GM12878 (cell line): ENCODE data around the gene TIMP2. TPM values are rescaled to one million over a fixed set of nuclear protein-coding genes. Genes with fewer than 3 reads are reported as not detected.

ENCODE experiments used
- ATAC-seq: fragments of 200-7000 bp; cut with Tn5 transposase; 3 replicates; pipeline ENCODE4 v1.9.1; 2020; ENCODE audit warnings: mild to moderate bottlenecking, moderate library complexity
- BruUV-seq: library from RNA; stranded (reverse); fragments of 400-500 nt; replicated peaks from 2 replicates; lab custom pipeline; 2021; lab: Mats Ljungman, UMichigan
- CTCF ChIA-PET: fragments of 300-600 bp; sonication (Branson Sonifier 250); formaldehyde crosslinking; extraction: SDS; loops from one replicate; lab custom pipeline; 2021; ENCODE audit warnings: inconsistent platforms; lab: Yijun Ruan, JAX
- POLR2A ChIA-PET: fragments of 350-600 bp; formaldehyde crosslinking; extraction: SDS; loops from one replicate; lab custom pipeline; 2021; ENCODE audit warnings: inconsistent platforms; lab: Charles Lee
- RAD21 ChIA-PET: fragments of 300-600 bp; sonication (Branson Sonifier 250); formaldehyde crosslinking; loops from one replicate; lab custom pipeline; 2023; ENCODE audit warnings: antibody characterized with exemption; ENCODE audit not compliant: unreplicated experiment; lab: Charles Lee
- SMC1A ChIA-PET: fragments of 300-600 bp; sonication (Branson Sonifier 250); formaldehyde crosslinking; loops from one replicate; lab custom pipeline; 2023; ENCODE audit not compliant: unreplicated experiment, uncharacterized antibody; lab: Charles Lee
- DNase-seq: peaks from one replicate; pipeline ENCODE4 v3.0.0-alpha.2; 2011; ENCODE audit warnings: low read depth, low spot score
- FAIRE-seq: peaks from 3 replicates; lab custom pipeline; 2011; peaks lifted over from hg19 to GRCh38; lab: Jason Lieb, UNC
- H2AFZ ChIP-seq: 2 replicates; pipeline ENCODE4 v1.6.0; 2011; ENCODE audit warnings: low read depth, low read length, control low read depth; ENCODE audit not compliant: control insufficient read depth
- H3K27ac ChIP-seq: 2 replicates; pipeline ENCODE4 v1.5.1; 2011; ENCODE audit warnings: control low read depth; ENCODE audit not compliant: control insufficient read depth, insufficient read depth
- H3K27me3 ChIP-seq, 2 experiments: replicated peaks in 1 of 2; 2 replicates each; pipeline versions ENCODE4 v1.6.0 to v1.6.1; 2011; ENCODE audit warnings: low read length in 1 of 2; ENCODE audit not compliant: control insufficient read depth in 2 of 2, insufficient read depth in 2 of 2
- H3K36me3 ChIP-seq, 2 experiments: 2 replicates each; pipeline ENCODE4 v1.5.1; 2011; ENCODE audit warnings: low read length in 1 of 2; ENCODE audit not compliant: control insufficient read depth in 2 of 2, insufficient read depth in 2 of 2
- H3K4me1 ChIP-seq: 2 replicates; pipeline ENCODE4 v1.6.1; 2011; ENCODE audit warnings: mild to moderate bottlenecking, low read length, moderate library complexity, mixed read lengths; ENCODE audit not compliant: control insufficient read depth, insufficient read depth
- H3K4me2 ChIP-seq: 2 replicates; pipeline ENCODE4 v1.6.0; 2011; ENCODE audit warnings: control low read depth; ENCODE audit not compliant: control insufficient read depth, insufficient read depth
- H3K4me3 ChIP-seq: fragments of 200-600 bp; sonication (generic); 2 replicates; pipeline ENCODE4 v1.5.1; 2016
- H3K79me2 ChIP-seq: 2 replicates; pipeline ENCODE4 v1.6.0; 2011; ENCODE audit warnings: low read length; ENCODE audit not compliant: control insufficient read depth, insufficient read depth
- H3K9ac ChIP-seq: 2 replicates; pipeline ENCODE4 v1.8.0; 2011; ENCODE audit warnings: low read length, control low read depth, mixed read lengths; ENCODE audit not compliant: control insufficient read depth, insufficient read depth
- H3K9me3 ChIP-seq: replicated peaks from 3 replicates; pipeline ENCODE4 v1.5.1; 2011; ENCODE audit warnings: mild to moderate bottlenecking, low read length; ENCODE audit not compliant: control insufficient read depth, insufficient read depth
- H4K20me1 ChIP-seq: 2 replicates; pipeline ENCODE4 v1.6.0; 2011; ENCODE audit not compliant: control insufficient read depth, insufficient read depth
- CHD2 ChIP-seq: IDR thresholded peaks from 2 replicates; pipeline ENCODE4 v1.6.1; 2011; ENCODE audit warnings: low read depth, low read length, improper control_type of control experiment, borderline replicate concordance
- CREB1 ChIP-seq: IDR thresholded peaks from 2 replicates; pipeline ENCODE4 v1.6.1; 2012; ENCODE audit warnings: low read depth, mild to moderate bottlenecking, inconsistent platforms
- HDGF ChIP-seq: fragments of 450-650 bp; IDR thresholded peaks from 2 replicates; pipeline ENCODE4 v1.6.1; 2016; ENCODE audit warnings: antibody characterized with exemption
- NFYA ChIP-seq: IDR thresholded peaks from 2 replicates; pipeline ENCODE4 v1.6.1; 2011; ENCODE audit warnings: low read depth, mild to moderate bottlenecking, low read length, improper control_type of control experiment, borderline replicate concordance
- NR2F1 ChIP-seq: fragments of 450-650 bp; conservative IDR thresholded peaks from 2 replicates; pipeline ENCODE4 v1.6.1; 2017; ENCODE audit warnings: mild to moderate bottlenecking
- SKIL ChIP-seq: fragments of 450-650 bp; IDR thresholded peaks from 2 replicates; pipeline ENCODE4 v1.6.1; 2017; ENCODE audit warnings: mild to moderate bottlenecking, low read depth, inconsistent platforms; ENCODE audit not compliant: poor library complexity, severe bottlenecking
- SPI1 ChIP-seq: IDR thresholded peaks from 2 replicates; pipeline ENCODE4 v1.6.1; 2011; ENCODE audit warnings: low read depth, mild to moderate bottlenecking, low read length, moderate library complexity, borderline replicate concordance; ENCODE audit not compliant: insufficient read depth
- SRF ChIP-seq, 2 experiments: IDR thresholded peaks; 2 replicates each; pipeline ENCODE4 v1.6.1; 2011; ENCODE audit warnings: low read depth in 2 of 2, low read length in 2 of 2, mild to moderate bottlenecking in 1 of 2, moderate library complexity in 1 of 2
- TARDBP ChIP-seq: IDR thresholded peaks from 2 replicates; pipeline ENCODE4 v1.6.1; 2016; ENCODE audit warnings: borderline replicate concordance
- WRNIP1 ChIP-seq: IDR thresholded peaks from 2 replicates; pipeline ENCODE4 v1.6.1; 2011; ENCODE audit warnings: low read depth, low read length, improper control_type of control experiment, borderline replicate concordance
- ZNF687 ChIP-seq: fragments of 450-650 bp; IDR thresholded peaks from 2 replicates; pipeline ENCODE4 v1.6.1; 2017; ENCODE audit warnings: mild to moderate bottlenecking, moderate library complexity
- WGBS: methylation state at CpG from one replicate; pipeline ENCODE4 v1.1.6; 2016; ENCODE audit warnings: low lambda C conversion rate; ENCODE audit not compliant: insufficient replicate concordance, insufficient coverage; ENCODE audit errors: missing lambda C conversion rate; 5-methylcytosine and 5-hydroxymethylcytosine counted together
- in situ Hi-C: fragments of 300-500 bp; cut with MboI; formaldehyde crosslinking; loops from 9 replicates; pipeline ENCODE4 v1.14.3; 2018; ENCODE audit warnings: mixed read lengths
- intact Hi-C: fragments of 100-400 bp; cut with micrococcal nuclease; formaldehyde crosslinking; loops from one replicate; pipeline ENCODE4 v1.14.2; 2022; ENCODE audit not compliant: unreplicated experiment
- polyA plus RNA-seq, 11 experiments: library from polyadenylated mRNA; depleted of rRNA in 4 of 11; unstranded in 6 of 11; stranded (reverse) in 5 of 11; fragments of >200 nt; fragmentation: Nextera tagmentation in 4 of 11; fragmentation: Illumina TruSeq in 1 of 11; extraction: Ambion mirVana in 4 of 11; extraction: Trizol in 1 of 11; gene quantifications; 1 replicate in 1 of 11; 2 replicates in 10 of 11; pipeline versions ENCODE4 v1.2.1 to v1.2.3, GENCODE V29; 2011 to 2016; ENCODE audit warnings: inconsistent platforms in 2 of 11, missing spikeins in 2 of 11, low read depth in 1 of 11
- total RNA-seq, 4 experiments: library from RNA; depleted of rRNA in 3 of 4; stranded (reverse); fragments of >200 nt in 3 of 4; fragmentation: Illumina TruSeq in 1 of 4; extraction: Trizol in 1 of 4; gene quantifications; 2 replicates each; pipeline versions ENCODE4 v1.2.1 to v1.2.3, GENCODE V29; 2013 to 2021

The TIMP2 gene
- total and polyA plus RNA-seq, 10 of the 15 experiments (the other 5 are each of a cell fraction or from before 2014, with no cell fraction given) = 0.03 to 0.41 (median 0.04) TPM; not detected in 7

- ChIA-PET SMC1A (interaction anchor here (1.4 kb wide), 1 partner anchor 8 kb away, joined by 3 read pairs; no protein-coding TSS in a partner anchor), POLR2A (no interaction called here), RAD21 (no interaction called here), CTCF (interaction anchor here (0.8 to 1.4 kb wide), 2 partner anchors 24 to 80 kb away, joined by 3 read pairs; no protein-coding TSS in a partner anchor)
- in situ Hi-C loops = no loop called here
- H3K4me3 ChIP-seq = no peak overlapping the region
- 0 out of 4 replicates have a peak, but pooled peaks cover 0 to 2% of the 10 kb centered on the region in 2 experiments for H3K27me3 ChIP-seq
- no peaks in the 10 kb centered on the region for H3K9me3 ChIP-seq
- intact Hi-C loops = no loop called here
- peaks cover 22% of the 10 kb centered on the region for H3K4me1 ChIP-seq
- no peaks in the 10 kb centered on the region for H3K79me2 ChIP-seq
- FAIRE-seq (no peak), ATAC-seq (no peak), DNase-seq (no peak)
- TF ChIP-seq NR2F1 (no peak), WRNIP1 (no peak), NFYA (no peak), SKIL (no peak), SPI1 (no peak), TARDBP (no peak), ZNF687 (no peak), HDGF (no peak), SRF (IDR thresholded peaks at IDR 0.05; ENCODE audit: low read depth in 2 of 2, low read length in 2 of 2) (no peak), CHD2 (no peak), CREB1 (no peak)
- H4K20me1 ChIP-seq = no peaks in the 10 kb centered on the region
- H3K9ac ChIP-seq = no peak overlapping the region
- no peak overlapping the region for H3K4me2 ChIP-seq
- no peaks in the 10 kb centered on the region for H3K36me3 ChIP-seq
- H2AFZ ChIP-seq = no peak overlapping the region
- H3K27ac ChIP-seq = no peak overlapping the region
- no TSS peak for BruUV-seq
- 55% methylated on average over 19 of the region's 21 CpGs for WGBS
Observed at GRCh38 chr17:78891406-78892061, 33.7 kb downstream of the TIMP2 start.
